GM12878 (cell line): ENCODE measurements around the gene SMARCAD1.

Experiments used
- BHLHE40 ChIP-seq, 2 experiments: fragments of 450-650 bp in 1 of 2; IDR thresholded peaks; 2 replicates each; pipeline ENCODE4 v1.6.1; 2011 to 2017; ENCODE audit warnings: low read depth in 2 of 2, borderline replicate concordance in 1 of 2, improper control_type of control experiment in 1 of 2, low read length in 1 of 2, mild to moderate bottlenecking in 1 of 2
- CEBPB ChIP-seq, 2 experiments: fragments of 150-350 bp in 1 of 2; IDR thresholded peaks; 2 replicates each; pipeline ENCODE4 v1.6.1; 2012 to 2014; ENCODE audit warnings: low read depth in 2 of 2, low read length in 2 of 2, borderline replicate concordance in 1 of 2, inconsistent platforms in 1 of 2
- CTCF ChIP-seq, 3 experiments: IDR thresholded peaks in 2 of 3; conservative IDR thresholded peaks in 1 of 3; 2 replicates each; pipeline ENCODE4 v1.5.1; 2011; ENCODE audit warnings: low read depth in 3 of 3, low read length in 3 of 3, mild to moderate bottlenecking in 3 of 3, control low read depth in 2 of 3, moderate library complexity in 2 of 3, inconsistent platforms in 1 of 3, mixed read lengths in 1 of 3; ENCODE audit not compliant: control insufficient read depth in 2 of 3, insufficient read depth in 1 of 3; ENCODE audit errors: extremely low read depth in 1 of 3
- HSF1 ChIP-seq: fragments of 150-350 bp; IDR thresholded peaks from 2 replicates; pipeline ENCODE4 v1.6.1; 2014; ENCODE audit warnings: mild to moderate bottlenecking, low read depth, low read length
- JUND ChIP-seq: IDR thresholded peaks from 2 replicates; pipeline ENCODE4 v1.6.1; 2012; ENCODE audit warnings: low read depth, mild to moderate bottlenecking, low read length, improper control_type of control experiment, moderate library complexity
- NR2F1 ChIP-seq: fragments of 450-650 bp; conservative IDR thresholded peaks from 2 replicates; pipeline ENCODE4 v1.6.1; 2017; ENCODE audit warnings: mild to moderate bottlenecking
- NRF1 ChIP-seq: conservative IDR thresholded peaks from 2 replicates; pipeline ENCODE4 v1.6.1; 2011; ENCODE audit warnings: mild to moderate bottlenecking, low read depth, low read length, improper control_type of control experiment
- PAX5 ChIP-seq: IDR thresholded peaks from 2 replicates; pipeline ENCODE4 v1.6.1; 2011; ENCODE audit warnings: low read depth, low read length, borderline replicate concordance
- PBX3 ChIP-seq: IDR thresholded peaks from 2 replicates; pipeline ENCODE4 v1.6.1; 2011; ENCODE audit warnings: mild to moderate bottlenecking, low read depth, low read length, moderate library complexity; ENCODE audit not compliant: insufficient replicate concordance
- POLR2A ChIP-seq: IDR thresholded peaks from 2 replicates; pipeline ENCODE4 v1.6.1; 2011; ENCODE audit warnings: low read depth, mild to moderate bottlenecking, low read length
- SPI1 ChIP-seq: IDR thresholded peaks from 2 replicates; pipeline ENCODE4 v1.6.1; 2011; ENCODE audit warnings: low read depth, mild to moderate bottlenecking, low read length, moderate library complexity, borderline replicate concordance; ENCODE audit not compliant: insufficient read depth
- USF2 ChIP-seq: IDR thresholded peaks from 2 replicates; pipeline ENCODE4 v1.6.1; 2011; ENCODE audit warnings: low read depth, low read length, improper control_type of control experiment, borderline replicate concordance
- ZNF207 ChIP-seq: fragments of 450-650 bp; IDR thresholded peaks from 2 replicates; pipeline ENCODE4 v1.6.1; 2014; ENCODE audit warnings: antibody characterized with exemption, mild to moderate bottlenecking, borderline replicate concordance
- ZNF384 ChIP-seq: IDR thresholded peaks from 2 replicates; pipeline ENCODE4 v1.6.1; 2012; ENCODE audit warnings: low read depth, mild to moderate bottlenecking, low read length, improper control_type of control experiment, borderline replicate concordance

- no peak for TF ChIP-seq BHLHE40 (IDR thresholded peaks at IDR 0.05; ENCODE audit: borderline replicate concordance in 1 of 2, low read depth in 2 of 2, low read length in 1 of 2)
- no peak for TF ChIP-seq USF2
- no peak for TF ChIP-seq PBX3
- TF ChIP-seq ZNF207 = no peak
- TF ChIP-seq JUND = no peak
- TF ChIP-seq CTCF (IDR thresholded peaks at IDR 0.05 in 2 of 3, conservative IDR thresholded peaks at IDR 0.05 in 1 of 3; ENCODE audit: control insufficient read depth in 2 of 3, extremely low read depth in 1 of 3, insufficient read depth in 1 of 3, low read depth in 3 of 3, low read length in 3 of 3) = peak; percentile 43 to 58 (median 51); a peak in 4 of 6 replicates
- TF ChIP-seq CEBPB (IDR thresholded peaks at IDR 0.05; ENCODE audit: borderline replicate concordance in 1 of 2, low read depth in 2 of 2, low read length in 2 of 2) = no peak
- no peak for TF ChIP-seq POLR2A
- no peak for TF ChIP-seq ZNF384
- no peak for TF ChIP-seq HSF1
- TF ChIP-seq NR2F1 = no peak
- no peak for TF ChIP-seq SPI1
- no peak for TF ChIP-seq PAX5
- TF ChIP-seq NRF1 = no peak
Observed at GRCh38 chr4:94304365-94304971, 96.8 kb downstream of the SMARCAD1 start.
